K562 (cell line): ENCODE measurements around the gene ECI2. TPM values are rescaled to one million over a fixed set of nuclear protein-coding genes. Genes with fewer than 3 reads are reported as not detected.

Source experiments
- CEBPB ChIP-seq: fragments of 450-650 bp; IDR thresholded peaks from 2 replicates; pipeline ENCODE4 v1.6.1; 2016; ENCODE audit warnings: missing genetic modification characterization, missing compliant biosample characterization
- CHD1 ChIP-seq: fragments of 200-600 bp; sonication (generic); IDR thresholded peaks from one replicate; pipeline ENCODE4 v1.6.1; 2012; ENCODE audit warnings: mild to moderate bottlenecking, moderate library complexity, low read length, inconsistent platforms
- CHD2 ChIP-seq: IDR thresholded peaks from 2 replicates; pipeline ENCODE4 v1.6.1; 2011; ENCODE audit warnings: low read depth, low read length
- CSDE1 ChIP-seq, 2 experiments: fragments of 450-650 bp; IDR thresholded peaks; 2 replicates each; pipeline ENCODE4 v1.6.1; 2016; ENCODE audit warnings: mild to moderate bottlenecking in 1 of 2
- GATA2 ChIP-seq: sonication (generic); formaldehyde crosslinking; IDR thresholded peaks from 2 replicates; pipeline ENCODE4 v1.4.0; 2020; ENCODE audit warnings: mild to moderate bottlenecking, missing genetic modification reagents
- HNRNPL ChIP-seq: fragments of 200-400 bp; formaldehyde crosslinking; IDR thresholded peaks from 2 replicates; pipeline ENCODE4 v1.6.1; 2017; ENCODE audit warnings: low read depth, mild to moderate bottlenecking, low read length
- LCOR ChIP-seq: sonication (generic); formaldehyde crosslinking; IDR thresholded peaks from 2 replicates; pipeline ENCODE4 v1.8.0; 2022; ENCODE audit warnings: mild to moderate bottlenecking, missing genetic modification reagents
- OTX1 ChIP-seq: fragments of 450-650 bp; formaldehyde crosslinking; IDR thresholded peaks from 2 replicates; pipeline ENCODE4 v1.4.0; 2022; ENCODE audit warnings: mild to moderate bottlenecking
- PHF8 ChIP-seq: fragments of 200-600 bp; sonication (generic); IDR thresholded peaks from 2 replicates; pipeline ENCODE4 v1.6.1; 2012; ENCODE audit warnings: mixed run types, mild to moderate bottlenecking, inconsistent platforms, low read length, moderate library complexity, borderline replicate concordance
- SMARCA4 ChIP-seq: fragments of 450-650 bp; IDR thresholded peaks from 2 replicates; pipeline ENCODE4 v1.6.1; 2016
- SNRNP70 ChIP-seq: fragments of 200-400 bp; formaldehyde crosslinking; optimal IDR thresholded peaks from 2 replicates; pipeline ENCODE3; 2017; ENCODE audit warnings: low read depth, low read length
- TAF7 ChIP-seq: fragments of 450-650 bp; IDR thresholded peaks from 2 replicates; pipeline ENCODE4 v1.6.1; 2016; ENCODE audit warnings: missing genetic modification characterization, missing compliant biosample characterization
- TCF3 ChIP-seq: sonication (generic); formaldehyde crosslinking; IDR thresholded peaks from 2 replicates; pipeline ENCODE4 v1.4.0; 2020; ENCODE audit warnings: mild to moderate bottlenecking, missing genetic modification reagents
- XRCC3 ChIP-seq: fragments of 450-650 bp; IDR thresholded peaks from 2 replicates; pipeline ENCODE4 v1.6.1; 2017; ENCODE audit warnings: mild to moderate bottlenecking, moderate library complexity
- ZFP30 ChIP-seq: fragments of 250-450 bp; sonication (Bioruptor Pico); IDR thresholded peaks from 2 replicates; pipeline ENCODE4 v1.8.0; 2022; ENCODE audit warnings: moderate library complexity, mild to moderate bottlenecking, inconsistent platforms, borderline replicate concordance
- polyA plus RNA-seq, 8 experiments: library from polyadenylated mRNA; depleted of rRNA in 4 of 8; stranded (reverse) in 5 of 8; unstranded in 3 of 8; fragments of >200 nt; fragmentation: Nextera tagmentation in 2 of 8; fragmentation: Illumina TruSeq in 1 of 8; extraction: Ambion mirVana in 2 of 8; extraction: Trizol in 1 of 8; gene quantifications; 2 replicates each; pipeline versions ENCODE4 v1.2.1 to v1.2.3, GENCODE V29; 2011 to 2014; ENCODE audit warnings: inconsistent platforms in 1 of 8, missing spikeins in 1 of 8
- total RNA-seq, 7 experiments: library from RNA; depleted of rRNA in 6 of 7; stranded (reverse); fragments of >200 nt in 6 of 7; fragmentation: Illumina TruSeq in 2 of 7; extraction: Trizol in 2 of 7; gene quantifications; 2 replicates each; pipeline versions ENCODE4 v1.2.1 to v1.2.3, GENCODE V29; 2011 to 2021; ENCODE audit warnings: low replicate concordance in 1 of 7
- TF ChIP-seq, protein P1 (sequence below): IDR thresholded peaks from 2 replicates; pipeline ENCODE4 v1.6.1; 2014; ENCODE audit warnings: antibody characterized with exemption
- TF ChIP-seq, protein P2 (sequence below): fragments of 150-350 bp; IDR thresholded peaks from 2 replicates; pipeline ENCODE4 v1.6.1; 2014; ENCODE audit warnings: low read depth, mild to moderate bottlenecking, low read length, borderline replicate concordance
- TF ChIP-seq, protein P3 (sequence below): fragments of 450-650 bp; conservative IDR thresholded peaks from 2 replicates; pipeline ENCODE4 v1.6.1; 2016; ENCODE audit warnings: missing genetic modification characterization, low read depth, mild to moderate bottlenecking, missing compliant biosample characterization, moderate library complexity

The ECI2 gene
- total and polyA plus RNA-seq, 9 of the 15 experiments (the other 6 are each of a cell fraction or from before 2014, with no cell fraction given) = 80.7 to 377 (median 142) TPM

DNA sequence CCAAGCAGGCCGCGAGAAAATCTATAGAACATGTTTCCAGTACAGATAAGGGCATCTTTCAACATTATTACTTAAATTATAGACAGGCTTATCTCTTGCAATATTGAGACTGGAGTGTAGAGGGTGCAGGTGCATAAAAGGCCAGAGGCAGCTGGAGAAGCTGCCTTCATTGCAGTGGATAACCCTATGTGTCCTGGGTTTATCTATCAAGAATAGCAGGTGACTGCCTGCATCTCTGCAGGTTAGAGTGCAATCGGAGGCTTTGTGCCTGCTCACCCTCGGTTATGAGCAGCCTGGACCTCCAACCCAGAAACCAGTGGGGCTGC, 28.7 kb upstream of the ECI2 start (continued):
- TF ChIP-seq, protein P1, sequence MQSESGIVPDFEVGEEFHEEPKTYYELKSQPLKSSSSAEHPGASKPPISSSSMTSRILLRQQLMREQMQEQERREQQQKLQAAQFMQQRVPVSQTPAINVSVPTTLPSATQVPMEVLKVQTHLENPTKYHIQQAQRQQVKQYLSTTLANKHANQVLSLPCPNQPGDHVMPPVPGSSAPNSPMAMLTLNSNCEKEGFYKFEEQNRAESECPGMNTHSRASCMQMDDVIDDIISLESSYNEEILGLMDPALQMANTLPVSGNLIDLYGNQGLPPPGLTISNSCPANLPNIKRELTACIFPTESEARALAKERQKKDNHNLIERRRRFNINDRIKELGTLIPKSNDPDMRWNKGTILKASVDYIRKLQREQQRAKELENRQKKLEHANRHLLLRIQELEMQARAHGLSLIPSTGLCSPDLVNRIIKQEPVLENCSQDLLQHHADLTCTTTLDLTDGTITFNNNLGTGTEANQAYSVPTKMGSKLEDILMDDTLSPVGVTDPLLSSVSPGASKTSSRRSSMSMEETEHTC = no peak
- TF ChIP-seq SMARCA4 = no peak
- no peak for TF ChIP-seq CHD2
- no peak for TF ChIP-seq XRCC3
- TF ChIP-seq TCF3 (CRISPR knock-in tag) = peak; percentile 79
- no peak for TF ChIP-seq HNRNPL
- no peak for TF ChIP-seq ZFP30
- TF ChIP-seq, protein P2, sequence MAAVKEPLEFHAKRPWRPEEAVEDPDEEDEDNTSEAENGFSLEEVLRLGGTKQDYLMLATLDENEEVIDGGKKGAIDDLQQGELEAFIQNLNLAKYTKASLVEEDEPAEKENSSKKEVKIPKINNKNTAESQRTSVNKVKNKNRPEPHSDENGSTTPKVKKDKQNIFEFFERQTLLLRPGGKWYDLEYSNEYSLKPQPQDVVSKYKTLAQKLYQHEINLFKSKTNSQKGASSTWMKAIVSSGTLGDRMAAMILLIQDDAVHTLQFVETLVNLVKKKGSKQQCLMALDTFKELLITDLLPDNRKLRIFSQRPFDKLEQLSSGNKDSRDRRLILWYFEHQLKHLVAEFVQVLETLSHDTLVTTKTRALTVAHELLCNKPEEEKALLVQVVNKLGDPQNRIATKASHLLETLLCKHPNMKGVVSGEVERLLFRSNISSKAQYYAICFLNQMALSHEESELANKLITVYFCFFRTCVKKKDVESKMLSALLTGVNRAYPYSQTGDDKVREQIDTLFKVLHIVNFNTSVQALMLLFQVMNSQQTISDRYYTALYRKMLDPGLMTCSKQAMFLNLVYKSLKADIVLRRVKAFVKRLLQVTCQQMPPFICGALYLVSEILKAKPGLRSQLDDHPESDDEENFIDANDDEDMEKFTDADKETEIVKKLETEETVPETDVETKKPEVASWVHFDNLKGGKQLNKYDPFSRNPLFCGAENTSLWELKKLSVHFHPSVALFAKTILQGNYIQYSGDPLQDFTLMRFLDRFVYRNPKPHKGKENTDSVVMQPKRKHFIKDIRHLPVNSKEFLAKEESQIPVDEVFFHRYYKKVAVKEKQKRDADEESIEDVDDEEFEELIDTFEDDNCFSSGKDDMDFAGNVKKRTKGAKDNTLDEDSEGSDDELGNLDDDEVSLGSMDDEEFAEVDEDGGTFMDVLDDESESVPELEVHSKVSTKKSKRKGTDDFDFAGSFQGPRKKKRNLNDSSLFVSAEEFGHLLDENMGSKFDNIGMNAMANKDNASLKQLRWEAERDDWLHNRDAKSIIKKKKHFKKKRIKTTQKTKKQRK = no peak
- TF ChIP-seq LCOR (CRISPR knock-in tag) = no peak
- no peak for TF ChIP-seq CSDE1 (IDR thresholded peaks at IDR 0.05)
- no peak for TF ChIP-seq CEBPB
- TF ChIP-seq CHD1 = no peak
- TF ChIP-seq TAF7 (tag) = no peak
- TF ChIP-seq SNRNP70 = no peak
- no peak for TF ChIP-seq PHF8
- TF ChIP-seq GATA2 = peak; percentile 53
- TF ChIP-seq, protein P3, sequence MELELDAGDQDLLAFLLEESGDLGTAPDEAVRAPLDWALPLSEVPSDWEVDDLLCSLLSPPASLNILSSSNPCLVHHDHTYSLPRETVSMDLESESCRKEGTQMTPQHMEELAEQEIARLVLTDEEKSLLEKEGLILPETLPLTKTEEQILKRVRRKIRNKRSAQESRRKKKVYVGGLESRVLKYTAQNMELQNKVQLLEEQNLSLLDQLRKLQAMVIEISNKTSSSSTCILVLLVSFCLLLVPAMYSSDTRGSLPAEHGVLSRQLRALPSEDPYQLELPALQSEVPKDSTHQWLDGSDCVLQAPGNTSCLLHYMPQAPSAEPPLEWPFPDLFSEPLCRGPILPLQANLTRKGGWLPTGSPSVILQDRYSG (tag) = no peak
- TF ChIP-seq OTX1 (CRISPR knock-in tag) = no peak
